ENCODE data around the gene ACD.

ACD gene

DNA sequence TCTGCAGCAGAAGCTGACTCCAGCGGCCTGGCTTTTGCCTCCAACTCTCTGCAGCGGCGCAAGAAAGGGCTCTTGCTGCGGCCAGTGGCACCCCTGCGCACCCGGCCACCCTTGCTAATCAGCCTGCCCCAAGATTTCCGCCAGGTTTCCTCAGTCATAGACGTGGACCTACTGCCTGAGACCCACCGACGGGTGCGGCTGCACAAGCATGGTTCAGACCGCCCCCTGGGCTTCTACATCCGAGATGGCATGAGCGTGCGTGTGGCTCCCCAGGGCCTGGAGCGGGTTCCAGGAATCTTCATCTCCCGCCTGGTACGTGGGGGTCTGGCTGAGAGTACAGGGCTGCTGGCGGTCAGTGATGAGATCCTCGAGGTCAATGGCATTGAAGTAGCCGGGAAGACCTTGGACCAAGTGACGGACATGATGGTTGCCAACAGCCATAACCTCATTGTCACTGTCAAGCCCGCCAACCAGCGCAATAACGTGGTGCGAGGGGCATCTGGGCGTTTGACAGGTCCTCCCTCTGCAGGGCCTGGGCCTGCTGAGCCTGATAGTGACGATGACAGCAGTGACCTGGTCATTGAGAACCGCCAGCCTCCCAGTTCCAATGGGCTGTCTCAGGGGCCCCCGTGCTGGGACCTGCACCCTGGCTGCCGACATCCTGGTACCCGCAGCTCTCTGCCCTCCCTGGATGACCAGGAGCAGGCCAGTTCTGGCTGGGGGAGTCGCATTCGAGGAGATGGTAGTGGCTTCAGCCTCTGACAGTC is 2.0 kb upstream of the ACD start:
- DNase-seq (ENCODE audit: low read depth in 2 of 2), result no peak

DNA sequence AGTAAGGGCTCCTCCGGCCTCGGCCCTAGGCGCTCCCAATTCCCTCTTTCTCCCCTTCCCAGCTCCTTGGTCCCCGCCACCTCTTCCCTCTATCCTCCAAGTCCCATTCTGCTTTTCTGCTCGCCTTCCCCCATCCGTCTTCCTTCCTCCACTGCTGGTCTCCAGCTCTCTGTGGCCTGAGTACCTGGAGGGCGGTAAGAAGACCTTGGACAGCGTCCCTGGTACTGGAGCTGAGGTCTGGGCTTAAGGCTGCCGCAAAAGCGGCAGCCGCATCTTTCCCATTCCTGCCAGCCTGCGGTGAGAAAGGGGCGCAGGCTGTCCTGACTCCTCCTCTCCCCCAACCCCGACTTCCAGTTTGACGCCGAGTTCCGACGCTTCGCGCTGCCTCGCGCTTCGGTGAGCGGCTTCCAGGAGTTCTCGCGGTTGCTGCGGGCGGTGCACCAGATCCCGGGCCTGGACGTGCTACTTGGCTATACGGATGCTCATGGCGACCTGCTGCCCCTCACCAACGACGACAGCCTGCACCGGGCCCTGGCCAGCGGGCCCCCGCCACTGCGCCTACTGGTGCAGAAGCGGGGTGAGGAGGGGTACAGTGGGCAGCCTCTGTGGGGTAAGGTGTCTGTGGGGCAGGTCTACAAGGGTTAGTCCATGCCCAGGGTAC is 1.2 kb upstream of the ACD start:
- DNase-seq (ENCODE audit: low read depth in 2 of 2), result no peak

- peak; percentile 94 to 95 for DNase-seq (ENCODE audit: low read depth in 2 of 2)
These were observed 536 bp upstream of the ACD start, which contains the start of gene PARD6A for GRCh38 chr16:67660564-67661028. Gene PARD6A, plus strand, starts transcription at chr16:67660960. Its CDS starts 79 bp downstream, at chr16:67661039.

GRCh38 chr16:67658849-67659674 is 998 bp downstream of the ACD start:
- no peak for DNase-seq (ENCODE audit: low read depth in 2 of 2)

- no peak for DNase-seq (ENCODE audit: low read depth in 2 of 2)
These were observed 2.1 kb downstream of the ACD start for GRCh38 chr16:67657751-67658518.

GRCh38 chr16:67657017-67657608 is 2.9 kb downstream of the ACD start:
- DNase-seq (ENCODE audit: low read depth in 2 of 2), result no peak

GRCh38 chr16:67656344-67657016 is 3.6 kb downstream of the ACD start:
- no peak for DNase-seq (ENCODE audit: low read depth in 2 of 2)

DNA sequence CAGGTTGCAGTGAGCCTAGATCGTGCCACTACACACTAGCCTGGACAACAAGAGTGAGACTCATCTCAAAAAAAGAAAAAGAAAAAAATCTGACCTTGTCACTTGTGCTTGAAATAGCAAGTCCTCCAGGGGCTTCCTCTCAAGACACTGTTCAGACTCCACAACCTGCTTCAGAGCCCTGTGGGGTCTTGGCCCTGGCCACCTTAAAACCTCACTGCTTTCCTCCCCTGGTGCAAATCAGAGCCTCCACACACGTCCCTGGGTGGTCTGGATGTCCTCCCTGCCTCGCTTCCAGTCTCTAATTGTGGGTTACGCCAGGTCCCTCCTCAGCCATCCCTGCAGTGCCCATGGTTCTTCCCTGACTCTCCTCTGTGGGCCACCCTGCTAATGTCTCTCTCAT is 4.7 kb downstream of the ACD start:
- no peak for DNase-seq (ENCODE audit: low read depth in 2 of 2)

- DNase-seq (ENCODE audit: low read depth in 2 of 2), result no peak
These were observed 5.6 kb downstream of the ACD start for GRCh38 chr16:67654403-67654911.

DNA sequence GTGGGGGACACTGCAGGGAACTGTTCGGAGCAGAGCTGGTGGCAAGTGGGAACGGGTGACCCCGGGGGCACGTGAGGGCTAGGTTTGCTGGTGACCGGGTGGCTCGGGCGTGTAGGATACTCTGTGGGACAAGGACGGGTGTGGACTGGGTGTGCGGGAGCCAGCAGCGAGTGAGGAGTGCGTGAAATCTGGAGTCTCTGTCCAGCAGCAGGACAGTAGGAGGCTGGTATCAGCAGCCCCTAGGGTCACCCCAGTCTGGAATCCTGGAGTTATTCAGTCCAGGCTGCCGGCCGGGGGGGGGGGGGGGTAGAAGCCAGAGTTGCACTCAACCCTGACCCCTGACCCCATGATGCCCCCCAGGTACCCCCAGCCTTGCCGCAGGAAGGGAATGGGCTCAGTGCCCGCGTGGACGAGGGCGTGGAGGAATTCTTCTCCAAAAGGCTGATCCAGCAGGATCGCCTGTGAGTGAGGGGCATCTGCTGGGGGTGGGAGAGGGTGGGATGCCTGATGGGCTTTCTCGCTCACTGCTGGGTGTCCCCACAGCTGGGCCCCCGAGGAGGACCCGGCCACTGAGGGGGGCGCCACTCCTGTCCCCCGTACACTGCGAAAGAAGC is 6.2 kb downstream of the ACD start:
- DNase-seq (ENCODE audit: low read depth in 2 of 2), result no peak

GRCh38 chr16:67653128-67653788 is 6.8 kb downstream of the ACD start:
- no peak for DNase-seq (ENCODE audit: low read depth in 2 of 2)

- DNase-seq (ENCODE audit: low read depth in 2 of 2), result no peak
These were observed 7.4 kb downstream of the ACD start for GRCh38 chr16:67652578-67653127.

- no peak for DNase-seq (ENCODE audit: low read depth in 2 of 2)
These were observed 8.2 kb downstream of the ACD start for GRCh38 chr16:67651847-67652246.

- no peak for DNase-seq (ENCODE audit: low read depth in 2 of 2)
These were observed 9.0 kb downstream of the ACD start for GRCh38 chr16:67651039-67651438.

- DNase-seq (ENCODE audit: low read depth in 2 of 2), result no peak
These were observed 10.0 kb downstream of the ACD start for GRCh38 chr16:67650023-67650422.

GRCh38 chr16:67649494-67649931 is 10.5 kb downstream of the ACD start:
- DNase-seq (ENCODE audit: low read depth in 2 of 2), result no peak

DNA sequence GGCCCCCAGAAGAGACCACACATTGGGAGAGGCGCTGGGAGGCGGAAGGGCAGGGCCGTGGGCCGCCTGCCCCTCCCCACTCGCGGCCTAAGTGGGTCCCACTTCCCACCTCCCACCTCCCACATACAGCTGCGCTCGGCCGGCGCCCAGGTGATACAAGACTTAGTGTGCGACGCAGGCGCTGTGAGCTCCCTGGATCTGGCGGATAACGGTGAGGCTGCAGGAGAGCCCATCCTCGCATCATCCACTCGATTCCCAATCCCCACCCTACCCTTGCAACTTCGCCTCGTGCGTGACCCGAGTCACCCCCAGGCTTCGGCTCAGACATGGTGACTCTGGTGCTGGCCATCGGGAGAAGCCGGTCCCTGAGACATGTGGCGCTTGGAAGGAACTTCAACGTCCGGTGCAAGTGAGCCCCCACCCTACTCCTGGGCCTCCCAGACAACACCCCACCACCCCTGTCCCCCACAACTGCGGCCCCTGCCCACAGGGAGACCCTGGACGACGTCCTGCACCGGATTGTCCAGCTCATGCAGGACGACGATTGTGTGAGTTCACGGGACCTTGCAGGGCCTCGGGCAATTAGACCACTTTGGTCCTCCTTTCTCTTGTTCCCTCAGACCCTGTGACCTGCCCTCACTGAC is 11.2 kb downstream of the ACD start:
- no peak for DNase-seq (ENCODE audit: low read depth in 2 of 2)

DNA sequence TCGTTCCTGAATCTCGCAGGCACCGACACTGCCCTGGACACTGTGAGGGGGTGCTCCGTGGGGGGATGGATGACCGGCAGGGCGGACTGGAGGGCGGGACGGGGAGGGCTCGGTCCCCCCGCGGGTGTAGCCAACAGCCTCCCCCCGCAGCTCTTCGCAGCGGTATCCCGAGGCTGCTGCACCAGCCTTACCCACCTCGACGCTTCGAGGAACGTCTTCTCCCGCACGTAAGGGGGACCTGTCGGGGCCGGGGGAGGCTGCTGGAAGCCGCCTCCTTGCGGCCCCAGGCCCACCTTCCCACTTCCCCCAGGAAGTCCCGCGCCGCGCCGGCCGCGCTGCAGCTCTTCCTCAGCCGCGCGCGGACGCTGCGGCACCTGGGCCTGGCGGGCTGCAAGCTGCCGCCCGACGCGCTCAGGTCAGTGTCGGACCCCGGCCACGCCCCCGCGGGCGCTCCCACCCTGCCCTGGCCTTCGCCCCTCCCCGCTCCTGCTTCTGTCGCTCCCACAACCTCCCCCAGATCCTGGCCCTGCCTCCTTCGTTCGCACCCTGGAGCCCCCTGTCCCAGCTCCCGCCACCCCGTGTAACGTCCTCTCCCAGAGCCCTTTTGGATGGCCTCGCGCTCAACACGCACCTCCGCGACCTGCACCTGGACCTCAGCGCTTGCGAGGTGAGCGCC is 11.8 kb downstream of the ACD start:
- DNase-seq (ENCODE audit: low read depth in 2 of 2), result no peak
